GM18508 (cell line): ENCODE data around the gene CPE.
"Not testable (repeated sequence)": the region's sequence is repeated elsewhere in the genome, so short reads cannot be mapped to it uniquely, and the experiment has no call there.

ENCODE experiments used
- ATAC-seq: cut with Tn5 transposase; IDR thresholded peaks from one replicate; pipeline ENCODE4 v1.9.1; 2021; ENCODE audit warnings: moderate number of reproducible peaks; ENCODE audit not compliant: insufficient read depth, unreplicated experiment

CPE gene

DNA sequence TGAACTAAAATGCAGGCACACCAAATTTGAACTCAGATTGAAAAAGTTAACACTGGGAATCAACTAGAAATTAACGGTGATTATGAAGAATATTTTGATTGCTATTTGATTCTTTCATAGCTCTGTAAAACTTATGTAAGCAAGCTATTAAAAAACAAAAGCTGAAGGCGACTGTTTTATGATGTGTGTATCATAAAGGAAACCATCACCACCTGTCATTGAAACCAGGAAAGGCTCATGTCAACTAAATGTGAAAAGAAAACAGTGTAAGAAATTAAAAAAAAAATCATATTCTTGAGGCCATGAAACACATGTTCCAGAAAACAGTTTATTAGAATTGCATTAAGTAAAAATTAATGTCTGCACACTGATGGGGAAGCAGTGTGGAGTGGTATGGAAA is 24.2 kb downstream of the CPE start:
- no peak for ATAC-seq

DNA sequence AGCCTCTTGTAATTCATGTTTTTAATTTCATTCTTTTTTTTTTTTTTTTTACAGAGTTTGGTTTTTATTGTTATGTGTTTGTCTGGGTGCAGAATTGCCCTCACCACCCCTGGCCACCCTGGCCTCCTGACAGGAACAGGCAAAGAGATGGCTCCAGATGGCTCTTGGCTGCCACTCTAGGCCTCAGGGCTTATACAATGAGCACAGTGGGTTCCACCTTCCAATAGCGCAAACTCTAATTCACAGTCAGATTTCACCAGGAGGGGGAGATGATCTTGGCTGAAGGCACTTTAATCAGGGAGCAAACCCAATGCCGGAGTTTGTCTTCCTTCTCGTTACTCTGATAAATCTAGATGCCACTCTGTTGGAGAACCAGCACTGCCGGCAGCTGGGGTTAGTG is 24.8 kb downstream of the CPE start:
- no peak for ATAC-seq

DNA sequence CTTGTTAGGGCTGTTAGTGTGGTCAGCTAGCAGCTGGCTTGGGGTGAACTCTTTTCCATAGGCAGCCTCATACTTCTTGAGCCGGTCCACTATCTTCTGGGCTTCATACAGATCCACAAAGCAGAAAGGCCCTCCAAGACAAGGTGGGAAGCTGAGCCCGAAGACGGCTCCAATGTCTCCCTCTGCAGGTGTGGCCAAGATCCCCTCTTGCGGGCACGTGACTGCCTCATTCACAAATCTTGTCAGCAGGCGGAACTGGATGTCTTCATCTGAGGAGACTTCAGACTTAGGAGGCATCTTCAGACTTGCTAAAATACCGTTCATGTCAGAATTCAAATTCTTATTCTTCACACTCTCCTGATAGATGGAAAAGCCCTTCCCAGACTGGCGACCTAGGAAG is 25.3 kb downstream of the CPE start:
- ATAC-seq: no peak

DNA sequence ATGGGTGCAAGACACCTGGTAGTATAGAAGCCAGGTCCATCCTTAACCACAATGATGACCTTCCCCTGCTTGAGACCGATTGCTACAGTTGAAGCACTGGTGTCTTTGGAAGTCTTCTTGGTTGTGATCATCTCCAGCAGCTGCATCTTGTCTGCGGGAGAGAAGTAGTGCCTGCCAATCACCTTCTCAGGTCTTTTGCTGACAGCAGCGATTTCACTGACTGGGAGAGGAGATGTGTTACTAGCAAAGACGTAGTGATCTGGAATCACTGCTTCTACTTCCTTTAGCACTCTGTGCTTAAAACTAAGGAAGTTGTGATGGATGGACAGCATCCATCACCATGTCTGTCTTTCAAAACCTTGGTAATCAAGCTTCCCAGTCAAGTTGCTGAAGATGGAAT is 25.9 kb downstream of the CPE start:
- ATAC-seq: no peak

DNA sequence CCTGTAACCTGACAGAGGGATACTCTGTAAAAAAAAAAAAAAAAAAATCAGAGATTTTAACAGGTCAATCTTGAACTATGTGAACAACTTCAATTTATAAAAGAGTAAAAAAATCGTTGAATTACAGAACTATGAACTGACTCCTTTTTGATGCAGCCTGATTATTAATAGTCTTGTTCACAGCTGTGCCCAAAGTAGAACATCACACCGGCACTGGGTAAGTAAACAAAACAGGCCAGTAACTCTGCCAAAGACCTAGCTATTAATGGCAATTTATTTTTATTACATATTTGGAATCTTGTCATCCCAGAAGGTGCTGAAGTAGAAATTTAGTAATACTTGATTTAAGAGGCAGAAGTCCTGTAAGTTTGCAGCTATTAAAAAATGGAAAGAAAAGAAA is 31.4 kb downstream of the CPE start:
- ATAC-seq: no peak

DNA sequence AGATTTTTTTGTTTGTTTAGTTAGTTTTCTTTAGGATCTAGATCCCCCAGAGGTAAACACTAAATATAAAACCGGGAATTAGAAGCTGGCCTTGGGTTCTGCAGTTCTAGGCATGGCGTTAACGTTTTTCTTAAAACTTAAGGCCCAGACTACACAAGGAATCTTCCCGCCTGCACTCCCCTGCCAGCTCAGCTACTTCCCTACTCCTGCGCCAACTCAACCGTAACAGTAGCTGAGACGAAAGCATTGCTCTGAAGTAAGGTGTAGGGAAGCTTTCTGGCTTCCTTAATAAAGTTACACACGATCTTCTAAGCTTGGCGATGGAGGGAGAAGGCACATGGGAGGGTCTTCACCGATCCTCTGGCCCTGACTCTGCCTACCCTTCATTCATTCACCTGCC is 37.1 kb downstream of the CPE start:
- ATAC-seq: no peak

DNA sequence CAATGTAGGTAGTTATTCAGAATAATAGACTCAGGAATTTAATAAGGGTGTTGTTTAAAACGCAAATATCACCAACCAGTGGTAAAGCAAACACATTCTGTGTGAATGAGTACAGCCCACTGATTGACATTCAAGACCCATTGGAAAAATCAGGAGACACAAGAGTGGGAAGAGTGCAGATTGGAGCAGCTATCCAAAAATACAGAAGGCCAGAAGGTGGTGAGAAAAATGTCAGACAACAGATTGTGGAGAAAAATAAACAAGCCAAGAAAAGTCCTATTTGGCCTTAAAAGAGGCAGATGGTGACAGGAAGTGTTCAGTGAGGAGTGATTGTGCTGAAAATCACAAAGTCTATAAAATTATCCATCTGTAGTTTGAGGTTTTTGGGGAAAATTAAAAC is 39.3 kb downstream of the CPE start:
- ATAC-seq: no peak

DNA sequence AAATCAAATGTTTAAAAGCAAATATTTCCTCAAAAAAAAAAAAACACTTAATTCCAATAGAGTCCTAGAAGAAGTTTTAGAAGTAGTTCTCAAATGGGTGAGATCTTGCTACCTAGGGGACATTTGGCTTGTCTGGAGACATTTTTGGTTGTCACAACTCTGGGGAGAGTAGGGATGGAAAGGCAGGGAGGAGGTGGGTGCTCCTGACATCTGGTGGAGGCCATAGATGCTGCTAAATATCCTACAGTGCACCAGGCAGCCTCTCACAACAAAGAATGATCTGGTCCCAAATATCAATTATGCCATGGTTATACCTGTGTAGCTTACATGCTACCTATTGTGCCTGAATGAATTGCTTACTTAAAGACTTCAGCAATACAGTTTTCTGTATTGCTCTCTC is 46.8 kb downstream of the CPE start:
- no peak for ATAC-seq

DNA sequence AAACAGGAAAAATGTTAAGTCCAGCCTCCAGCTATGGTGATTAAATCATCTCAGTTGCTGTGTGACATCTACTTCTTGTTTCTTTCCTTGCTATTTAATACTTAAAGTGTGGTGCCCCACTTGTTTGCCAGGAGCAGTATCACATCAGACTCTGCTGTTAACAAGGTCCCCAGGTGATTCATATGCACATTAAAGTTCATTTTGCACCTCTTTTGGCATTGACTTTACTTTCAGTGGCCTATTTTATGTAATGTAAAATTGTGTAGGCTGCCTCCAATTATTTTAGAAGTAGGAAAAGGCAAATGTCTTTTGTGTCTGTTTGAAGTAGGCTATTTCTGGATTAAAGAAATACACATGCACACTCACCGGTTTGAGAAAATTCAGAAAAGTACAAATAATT is 47.5 kb downstream of the CPE start:
- ATAC-seq: no peak

DNA sequence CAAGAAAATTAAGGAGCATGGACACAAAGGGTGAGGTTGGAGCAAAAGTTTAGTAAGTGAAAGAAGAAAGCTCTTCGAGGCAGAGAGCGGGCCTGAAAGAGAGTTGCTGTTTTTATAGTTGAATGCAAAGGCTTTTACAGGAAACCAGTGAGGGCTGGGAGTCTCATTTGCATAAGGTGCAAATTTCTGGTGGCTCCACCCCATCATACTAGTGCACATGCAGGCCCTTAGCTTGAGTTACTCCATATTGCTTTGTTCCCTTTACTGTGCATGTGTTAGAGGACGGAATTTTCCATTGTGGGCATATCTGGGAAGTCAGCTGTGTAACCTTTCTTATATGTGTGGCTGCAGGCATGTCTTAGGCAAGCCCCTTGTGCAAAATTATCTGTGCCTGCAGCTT is 48.0 kb downstream of the CPE start:
- no peak for ATAC-seq

DNA sequence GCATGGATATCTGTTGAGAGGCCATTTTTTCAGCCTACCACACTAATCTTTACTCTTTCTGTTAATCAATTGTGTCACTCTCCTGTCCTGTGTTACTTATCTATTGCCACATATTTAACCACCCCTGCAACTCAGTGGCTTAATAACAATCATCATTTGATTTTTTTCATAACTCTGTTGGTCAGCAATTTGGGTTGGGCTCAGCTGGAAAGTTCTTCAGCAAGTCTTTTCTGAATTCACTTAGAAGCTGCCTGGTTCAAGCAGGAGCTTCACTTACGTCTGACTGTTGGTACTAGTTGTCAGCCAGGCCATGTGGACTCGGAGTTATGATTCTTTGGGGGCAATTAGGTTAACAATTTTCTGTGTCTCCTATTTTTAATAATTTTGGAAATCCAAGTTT is 50.1 kb downstream of the CPE start:
- ATAC-seq: no peak

DNA sequence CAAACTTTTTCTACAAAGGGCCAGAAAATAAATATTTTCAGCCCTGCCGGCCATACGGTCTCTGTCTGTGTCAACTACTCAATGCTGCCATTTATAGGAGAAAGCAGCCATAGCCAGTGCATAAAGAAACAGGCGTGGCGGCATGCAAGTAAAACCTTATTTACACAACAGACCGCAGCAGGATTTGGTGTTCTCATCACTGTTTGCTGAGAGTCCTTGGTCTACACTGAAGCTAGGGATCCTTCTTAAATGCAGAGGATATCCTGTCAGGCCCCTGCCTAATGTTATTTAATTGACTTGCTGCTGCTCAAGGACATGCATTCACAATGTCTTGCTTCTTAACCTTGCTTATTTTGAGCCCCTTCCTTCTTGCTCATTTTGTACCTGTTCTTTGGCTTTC is 54.7 kb downstream of the CPE start:
- ATAC-seq: no peak

DNA sequence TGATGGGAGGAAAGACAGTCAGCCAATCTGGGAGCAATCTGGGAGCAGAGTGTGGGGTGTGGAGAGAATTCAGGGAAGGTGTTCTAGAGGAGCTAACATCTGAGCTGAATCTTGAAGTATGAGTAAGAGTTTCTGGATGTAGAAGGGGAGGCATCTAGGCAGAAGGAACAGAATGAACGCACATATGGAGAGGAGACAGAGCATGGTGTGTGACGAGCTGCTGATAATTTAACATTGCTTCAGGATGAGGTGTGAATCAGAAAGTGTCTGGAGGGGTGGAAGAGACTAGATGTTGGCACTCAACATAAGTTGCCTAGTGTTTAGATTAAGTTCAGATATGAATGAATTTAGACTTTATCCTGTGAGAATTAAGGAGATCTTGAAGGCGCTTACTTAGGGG is 58.9 kb downstream of the CPE start:
- no peak for ATAC-seq

DNA sequence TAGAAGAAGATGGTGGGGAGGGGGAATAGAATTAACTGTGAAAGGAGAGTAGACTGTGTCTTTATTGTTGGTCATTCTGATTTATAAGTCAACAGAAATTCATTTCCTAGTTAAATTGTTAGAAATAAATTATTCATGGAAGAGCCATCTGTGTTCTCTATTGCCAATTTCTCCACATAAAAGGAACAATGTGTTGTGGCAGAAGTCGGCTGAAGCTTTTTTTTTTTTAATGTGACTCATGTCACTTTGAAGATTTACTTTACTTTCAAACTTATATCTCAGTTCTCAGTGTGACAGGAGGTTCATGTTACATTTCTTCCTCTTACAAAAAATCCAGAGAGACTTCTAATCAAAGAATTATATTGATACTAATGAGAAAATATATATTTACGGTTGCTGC is 60.5 kb downstream of the CPE start:
- no peak for ATAC-seq

DNA sequence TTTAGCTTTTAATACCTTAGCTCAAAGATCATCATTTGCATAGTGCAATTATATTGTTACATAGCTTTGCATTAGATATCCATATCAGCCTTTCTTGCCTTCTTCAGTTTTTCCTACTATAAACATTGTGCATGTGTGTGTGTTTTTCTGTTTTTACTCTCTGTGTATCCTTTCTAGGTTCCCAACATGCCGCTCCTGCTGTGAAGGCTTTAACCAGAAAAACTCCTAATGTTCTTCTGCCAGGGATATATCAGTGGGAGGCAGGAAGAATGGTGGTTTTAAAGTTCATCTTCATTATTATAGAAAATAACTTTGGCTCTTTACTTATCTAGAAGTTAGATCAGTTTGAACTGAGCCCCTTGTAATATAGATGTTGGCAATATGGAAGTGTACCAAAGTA is 61.2 kb downstream of the CPE start:
- no peak for ATAC-seq

DNA sequence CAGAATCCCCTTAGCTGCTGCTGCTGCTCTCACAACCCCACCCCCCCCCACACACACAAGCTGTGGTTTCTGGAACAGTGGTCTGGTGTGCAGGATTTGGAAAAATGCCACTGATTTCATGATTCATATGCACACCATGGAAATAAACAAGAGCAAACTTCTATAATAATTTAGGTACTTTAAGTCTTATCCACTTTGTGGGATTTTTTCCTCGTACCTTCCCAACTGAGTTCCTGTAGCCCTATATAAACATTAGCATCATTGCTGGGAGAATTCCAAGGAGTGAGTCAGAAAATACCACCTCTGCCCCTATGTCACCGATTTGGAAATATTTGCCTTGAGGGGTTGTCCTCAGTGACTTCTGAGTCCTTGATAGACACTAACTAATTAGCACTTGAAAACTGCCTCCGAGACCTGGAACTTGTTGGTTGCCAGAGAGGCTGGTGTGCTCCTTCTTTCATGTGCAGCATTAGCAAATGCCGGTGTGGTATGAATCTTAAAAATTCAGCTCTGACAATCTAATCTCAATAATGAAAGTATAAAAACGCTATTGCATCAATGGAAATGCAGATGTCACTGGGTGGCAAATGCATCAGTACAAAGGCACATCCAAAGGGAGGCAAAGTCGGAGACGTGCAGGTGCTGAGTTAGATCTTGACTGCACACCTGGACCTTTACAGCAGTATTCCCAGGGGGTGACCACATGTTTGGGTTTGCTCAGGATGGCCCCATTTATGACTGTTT is 61.8 kb downstream of the CPE start:
- no peak for ATAC-seq

DNA sequence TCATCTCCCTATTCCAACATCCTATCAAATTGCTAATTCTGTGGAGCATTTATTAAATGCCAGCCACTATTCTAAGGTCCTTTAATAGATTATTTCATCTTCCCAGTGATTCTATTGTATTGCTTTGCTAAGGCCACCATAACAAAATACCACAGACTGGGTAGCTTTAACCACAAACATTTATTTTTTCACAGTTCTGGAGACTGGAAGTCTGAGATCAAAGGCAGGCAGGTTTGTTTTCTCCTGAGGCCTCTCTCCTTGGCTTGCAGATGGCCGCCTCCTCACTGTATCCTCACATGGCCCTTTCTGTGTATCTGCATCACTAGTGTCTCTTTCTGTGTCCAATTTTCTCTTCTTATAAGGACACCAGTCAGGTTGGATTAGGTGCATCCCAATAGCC is 64.5 kb downstream of the CPE start:
- no peak for ATAC-seq

DNA sequence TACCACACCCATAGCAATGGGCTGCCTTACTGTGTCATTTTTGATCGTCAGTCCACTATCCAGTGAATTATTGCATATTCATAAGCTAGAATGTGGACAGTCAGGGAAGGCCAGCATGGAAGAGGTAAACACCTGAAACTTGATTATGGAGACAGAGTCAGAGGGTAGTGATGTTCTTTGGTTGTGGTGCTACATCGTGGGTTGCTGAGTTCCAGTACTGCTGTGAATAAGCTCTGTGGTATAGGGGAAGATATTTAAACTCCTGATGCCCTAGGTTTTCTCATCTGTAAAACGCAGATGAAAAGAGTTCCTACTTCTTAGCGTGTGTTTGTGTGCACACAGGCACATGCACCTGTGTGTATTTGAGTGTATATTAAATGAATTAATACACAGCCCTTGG is 69.9 kb downstream of the CPE start:
- no peak for ATAC-seq

DNA sequence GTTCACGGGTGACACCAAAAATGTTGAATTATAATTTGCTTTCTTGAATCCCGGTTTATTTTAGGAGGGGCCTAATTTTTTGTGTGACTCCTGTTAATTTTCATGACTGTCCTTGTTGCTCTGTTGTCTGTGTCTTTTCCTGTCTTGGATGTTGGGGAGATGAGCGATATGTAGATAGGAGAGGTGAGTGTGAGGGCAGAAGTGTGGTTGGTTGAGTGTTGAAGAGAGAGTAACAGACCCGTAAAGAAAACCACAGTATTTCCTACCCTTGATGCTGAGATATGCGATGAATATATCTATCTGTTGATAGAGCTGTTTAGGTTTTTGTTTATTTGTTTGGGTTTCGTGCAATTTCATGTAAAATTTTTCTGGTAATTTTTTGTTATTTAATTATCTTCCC is 70.5 kb downstream of the CPE start:
- ATAC-seq: no peak

DNA sequence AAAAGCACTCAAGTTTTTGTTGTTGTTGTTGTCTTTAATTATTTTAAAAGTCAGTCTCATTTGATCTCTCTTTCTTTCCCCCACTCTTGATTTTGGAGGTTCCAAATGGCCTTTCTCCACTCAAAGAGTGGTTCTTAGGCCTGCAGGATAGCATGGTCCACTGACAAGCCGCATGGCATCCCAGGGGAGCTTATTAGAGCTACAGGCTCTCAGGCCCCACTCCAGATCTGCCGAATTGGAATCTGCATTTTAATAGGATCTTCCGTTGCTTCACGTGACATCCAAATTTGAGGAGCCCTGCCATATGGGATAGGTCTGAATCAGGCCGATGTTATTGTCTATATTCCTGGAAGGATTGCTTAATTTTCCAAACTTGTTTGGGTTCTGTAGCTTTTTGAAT is 72.1 kb downstream of the CPE start:
- ATAC-seq: no peak

DNA sequence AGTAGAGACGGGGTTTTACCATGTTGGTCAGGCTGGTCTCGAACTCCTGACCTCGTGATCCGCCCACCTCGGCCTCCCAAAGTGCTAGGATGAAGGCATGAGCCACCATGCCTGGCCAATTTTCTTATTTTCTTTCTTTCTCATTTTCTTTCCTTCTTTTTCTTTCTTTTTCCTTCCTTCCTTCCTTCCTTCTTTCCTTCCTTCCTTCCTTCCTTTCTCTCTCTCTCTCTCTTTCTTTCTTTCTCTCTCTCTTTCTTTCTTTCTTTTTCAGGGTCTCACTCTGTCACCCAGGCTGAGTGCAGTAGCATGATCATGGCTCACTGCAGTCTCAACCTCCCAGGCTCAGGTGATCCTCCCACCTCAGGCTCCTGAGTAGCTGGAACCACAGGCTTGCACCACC is 74.3 kb downstream of the CPE start:
- not testable (repeated sequence) for ATAC-seq

DNA sequence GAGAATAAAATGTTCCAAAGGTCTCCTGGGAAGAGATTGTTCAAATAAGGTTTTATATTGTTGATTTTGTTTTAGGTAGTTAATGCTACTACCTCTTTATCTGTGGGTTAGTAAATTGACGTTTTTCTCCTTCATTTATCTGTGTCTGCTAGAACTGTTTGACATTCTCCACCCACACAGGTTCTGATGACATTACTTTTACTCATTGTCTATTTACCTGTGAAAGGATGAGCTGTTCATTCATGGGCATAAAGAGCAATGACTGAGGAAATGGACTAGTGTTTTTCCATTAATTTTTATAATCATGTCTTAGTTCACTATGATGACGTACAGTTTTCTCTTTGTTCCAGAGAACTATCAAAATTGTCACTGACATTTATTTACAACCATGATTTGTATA is 75.6 kb downstream of the CPE start:
- ATAC-seq: no peak

DNA sequence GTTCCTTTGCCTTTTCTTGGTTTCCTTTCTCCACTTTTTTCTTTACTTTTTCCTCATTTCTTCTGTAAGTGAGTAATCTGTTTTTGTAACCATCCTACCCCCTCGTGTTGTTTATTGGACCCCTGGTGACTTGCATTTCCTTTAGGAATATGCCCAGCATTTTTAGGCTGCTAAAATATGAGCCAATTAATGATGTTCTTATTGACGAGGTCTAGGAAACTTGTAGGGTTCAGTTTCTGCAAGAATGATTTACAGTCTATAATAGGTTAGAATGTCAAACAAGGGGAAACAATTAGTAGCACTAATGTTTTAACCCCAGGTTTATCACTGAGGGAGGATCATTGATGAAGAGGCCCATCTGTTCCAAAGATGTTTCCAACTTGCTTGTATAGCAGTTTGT is 79.0 kb downstream of the CPE start:
- ATAC-seq: no peak
